Measurements from ENCODE around the gene MGAT5B. TPM values are rescaled to one million over a fixed set of nuclear protein-coding genes. Genes with fewer than 3 reads are reported as not detected.

Gene MGAT5B
- total RNA-seq, 4 donors from 2014 or later = 0.78 to 1.5 (median 0.96) TPM

DNA sequence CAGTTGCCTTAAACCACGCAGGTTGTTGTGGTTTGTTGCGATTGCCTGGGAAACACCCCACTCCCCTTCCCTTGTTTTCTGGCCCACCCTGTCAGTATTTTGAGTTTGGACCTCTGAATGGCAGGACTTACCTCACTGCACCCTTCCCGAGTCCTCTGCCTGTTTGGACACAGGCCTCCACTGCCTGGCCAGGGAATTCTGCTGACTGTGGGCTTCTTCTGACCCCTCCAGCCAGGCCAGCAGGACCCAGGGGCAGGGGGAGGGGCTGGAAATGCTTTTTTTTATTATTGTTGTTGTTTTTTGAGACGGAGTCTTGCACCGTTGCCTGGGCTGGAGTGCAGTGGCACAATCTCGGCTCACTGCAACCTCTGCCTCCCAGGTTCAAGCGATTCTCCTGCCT lies 4.2 kb upstream of the MGAT5B start:
- TF ChIP-seq POLR2A (IDR thresholded peaks at IDR 0.05) (no peak), EP300 (IDR thresholded peaks at IDR 0.05) (no peak)
- TF ChIP-seq, protein P1, sequence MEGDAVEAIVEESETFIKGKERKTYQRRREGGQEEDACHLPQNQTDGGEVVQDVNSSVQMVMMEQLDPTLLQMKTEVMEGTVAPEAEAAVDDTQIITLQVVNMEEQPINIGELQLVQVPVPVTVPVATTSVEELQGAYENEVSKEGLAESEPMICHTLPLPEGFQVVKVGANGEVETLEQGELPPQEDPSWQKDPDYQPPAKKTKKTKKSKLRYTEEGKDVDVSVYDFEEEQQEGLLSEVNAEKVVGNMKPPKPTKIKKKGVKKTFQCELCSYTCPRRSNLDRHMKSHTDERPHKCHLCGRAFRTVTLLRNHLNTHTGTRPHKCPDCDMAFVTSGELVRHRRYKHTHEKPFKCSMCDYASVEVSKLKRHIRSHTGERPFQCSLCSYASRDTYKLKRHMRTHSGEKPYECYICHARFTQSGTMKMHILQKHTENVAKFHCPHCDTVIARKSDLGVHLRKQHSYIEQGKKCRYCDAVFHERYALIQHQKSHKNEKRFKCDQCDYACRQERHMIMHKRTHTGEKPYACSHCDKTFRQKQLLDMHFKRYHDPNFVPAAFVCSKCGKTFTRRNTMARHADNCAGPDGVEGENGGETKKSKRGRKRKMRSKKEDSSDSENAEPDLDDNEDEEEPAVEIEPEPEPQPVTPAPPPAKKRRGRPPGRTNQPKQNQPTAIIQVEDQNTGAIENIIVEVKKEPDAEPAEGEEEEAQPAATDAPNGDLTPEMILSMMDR (IDR thresholded peaks at IDR 0.05) = no peak
- H3K9me3 ChIP-seq = no peaks in the 10 kb centered on the region
- no peaks in the 10 kb centered on the region for H3K36me3 ChIP-seq
- peaks cover 0 to 24% of the 10 kb centered on the region in 2 donors for H3K27me3 ChIP-seq
- no peak overlapping the region for H3K27ac ChIP-seq
- no peak overlapping the region for H3K4me3 ChIP-seq
- peaks cover 0 to 12% (median 1%) of the 10 kb centered on the region in 4 donors for H3K4me1 ChIP-seq
- DNase-seq (ENCODE audit: low spot score in 2 of 2) = no peak
- WGBS, 2 donors = 66 to 69% methylated on average over 7 of the region's 7 CpGs

DNA sequence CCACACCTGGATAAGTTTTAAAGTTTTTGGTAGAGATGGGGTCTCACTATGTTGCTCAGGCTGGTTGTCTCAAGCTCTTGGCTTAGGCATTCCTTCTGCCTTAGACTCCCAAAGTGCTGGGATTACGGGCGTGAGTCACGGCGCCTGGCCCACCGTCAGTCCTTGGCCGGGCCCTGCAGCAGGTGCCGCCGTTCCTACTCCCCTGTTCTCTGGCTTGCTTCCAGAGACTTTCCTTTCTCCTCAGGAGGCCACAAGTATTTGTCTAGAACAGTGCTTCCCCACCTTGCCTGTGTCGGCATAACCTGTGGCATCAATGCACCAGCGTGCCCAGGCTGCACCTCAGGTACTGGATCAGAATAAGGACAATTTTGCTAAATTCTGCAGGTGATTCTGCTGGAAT lies 3.0 kb upstream of the MGAT5B start:
- H3K27me3 ChIP-seq = peaks cover 0 to 35% of the 10 kb centered on the region in 2 donors
- WGBS, 2 donors = 91 to 98% methylated on average over 10 of the region's 10 CpGs
- TF ChIP-seq EP300 (IDR thresholded peaks at IDR 0.05) = no peak
- TF ChIP-seq POLR2A (IDR thresholded peaks at IDR 0.05) = no peak
- TF ChIP-seq, protein P1 (IDR thresholded peaks at IDR 0.05) = no peak

DNA sequence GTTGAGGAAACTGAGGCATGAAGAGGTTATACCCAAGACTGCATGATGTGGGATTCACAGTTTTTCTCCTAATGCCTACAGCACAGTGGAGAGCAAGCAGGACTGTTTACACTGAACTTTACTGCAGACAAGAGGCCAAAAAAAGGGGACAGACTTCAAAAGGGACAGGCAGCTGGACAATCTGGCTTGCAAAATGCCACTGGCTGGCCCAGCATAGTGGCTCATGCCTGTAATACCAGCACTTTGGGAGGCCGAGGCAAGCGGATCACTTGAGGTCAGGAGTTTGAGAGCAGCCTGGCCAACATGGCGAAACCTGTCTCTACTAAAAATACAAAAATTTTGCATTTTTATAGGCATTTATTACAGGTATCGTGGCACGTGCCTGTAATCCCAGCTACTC lies 2.0 kb upstream of the MGAT5B start:
- Histone ChIP-seq H3K4me3 (no peak overlapping the region), H3K9me3 (no peaks in the 10 kb centered on the region), H3K27ac (no peak overlapping the region), H3K4me1 (peaks cover 0 to 24% (median 7%) of the 10 kb centered on the region in 4 donors), H3K36me3 (no peaks in the 10 kb centered on the region), H3K27me3 (peaks cover 0 to 45% of the 10 kb centered on the region in 2 donors)
- TF ChIP-seq, protein P1 (IDR thresholded peaks at IDR 0.05) = no peak
- TF ChIP-seq POLR2A (IDR thresholded peaks at IDR 0.05) (no peak), EP300 (IDR thresholded peaks at IDR 0.05) (no peak)
- no peak for DNase-seq (ENCODE audit: low spot score in 2 of 2)
- 79 to 97% methylated on average over 5 of the region's 5 CpGs for WGBS, 2 donors

More for the DNA sequence above, 3.0 kb upstream of the MGAT5B start:
- H3K9me3 ChIP-seq = no peaks in the 10 kb centered on the region
- H3K4me1 ChIP-seq = peaks cover 0 to 24% (median 7%) of the 10 kb centered on the region in 4 donors
- no peak overlapping the region for H3K27ac ChIP-seq
- no peak overlapping the region for H3K4me3 ChIP-seq
- DNase-seq (ENCODE audit: low spot score in 2 of 2) = no peak
- no peaks in the 10 kb centered on the region for H3K36me3 ChIP-seq

DNA sequence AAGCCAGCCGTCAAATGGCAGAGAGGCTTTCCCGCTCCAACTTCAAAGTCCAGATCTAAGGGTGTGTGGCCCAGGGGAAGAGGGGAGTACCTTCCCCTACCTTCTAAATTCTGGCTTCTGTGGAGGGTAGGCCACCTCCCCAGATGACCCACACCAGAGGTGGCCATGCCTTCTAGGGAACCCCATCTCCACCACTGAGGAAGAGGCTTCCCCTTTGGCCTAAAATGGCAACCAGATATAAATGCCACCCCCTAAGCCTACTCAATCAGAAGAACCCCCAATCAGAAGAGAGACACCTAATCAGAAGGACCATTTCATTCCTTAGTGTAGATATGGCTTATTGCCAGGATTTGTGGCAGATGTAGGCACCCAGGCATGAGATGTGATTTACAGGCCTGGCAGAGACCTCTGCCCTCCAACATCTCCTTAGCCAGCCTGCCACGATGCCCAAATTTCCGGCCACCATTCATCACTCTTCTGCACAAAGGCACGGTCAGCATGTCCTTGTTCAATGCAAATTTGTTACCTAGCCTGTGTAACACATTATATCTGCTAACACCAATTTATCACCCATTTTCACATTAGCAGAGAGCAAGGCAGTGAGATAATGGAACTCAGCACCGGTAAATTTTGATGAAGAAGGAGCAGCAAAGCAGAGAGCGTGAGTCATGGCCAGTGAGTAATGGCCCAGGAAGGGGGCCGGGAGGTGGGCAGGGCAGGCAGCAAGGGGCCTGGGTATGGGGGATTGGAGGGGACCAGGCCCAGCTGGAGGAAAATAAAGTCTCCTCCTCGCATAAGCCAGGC lies 1.2 kb upstream of the MGAT5B start:
- Histone ChIP-seq H3K4me3 (no peak overlapping the region), H3K4me1 (peaks cover 0 to 24% (median 7%) of the 10 kb centered on the region in 4 donors), H3K9me3 (no peaks in the 10 kb centered on the region), H3K27me3 (peaks cover 0 to 47% of the 10 kb centered on the region in 2 donors), H3K27ac (no peak overlapping the region), H3K36me3 (no peaks in the 10 kb centered on the region)
- WGBS, 2 donors = 75 to 79% methylated on average over 9 of the region's 9 CpGs
- TF ChIP-seq, protein P1 (IDR thresholded peaks at IDR 0.05) = no peak
- TF ChIP-seq EP300 (IDR thresholded peaks at IDR 0.05) (no peak), POLR2A (IDR thresholded peaks at IDR 0.05) (no peak)
- DNase-seq (ENCODE audit: low spot score in 2 of 2) = no peak

DNA sequence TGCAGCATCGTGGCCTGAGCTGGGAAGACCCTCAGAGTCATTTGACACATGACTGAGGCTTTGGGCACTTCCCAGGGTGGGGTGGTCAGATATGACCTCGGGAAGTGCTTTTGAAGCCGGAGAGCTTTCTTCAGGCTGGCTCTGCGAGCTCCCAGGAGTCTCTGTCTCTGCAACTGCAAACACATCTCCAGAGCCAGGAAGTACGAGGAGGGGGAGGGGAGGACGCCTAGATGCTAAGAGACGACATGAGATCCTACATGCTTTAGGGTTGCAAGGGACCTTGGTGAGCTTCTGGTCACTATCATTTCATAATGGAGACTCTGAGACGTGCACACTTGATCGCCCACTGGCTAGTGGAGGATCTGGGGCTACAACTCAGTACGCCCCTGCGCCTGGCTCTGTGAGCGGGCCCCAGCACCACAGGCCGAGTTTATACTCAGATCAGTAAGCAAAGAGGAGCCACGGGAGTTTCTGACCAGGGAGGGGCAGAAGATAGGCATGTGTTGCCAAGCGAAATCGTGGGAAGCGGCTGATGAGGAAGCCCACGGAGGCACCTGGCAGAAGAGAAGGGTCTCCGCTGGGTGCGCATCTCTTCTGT lies 527 bp upstream of the MGAT5B start:
- Histone ChIP-seq H3K9me3 (no peaks in the 10 kb centered on the region), H3K27me3 (peaks cover 0 to 47% of the 10 kb centered on the region in 2 donors), H3K36me3 (no peaks in the 10 kb centered on the region), H3K4me3 (peak overlapping the region in 1 of 4 donors; percentile 52), H3K4me1 (peaks cover 0 to 24% (median 7%) of the 10 kb centered on the region in 4 donors), H3K27ac (no peak overlapping the region)
- DNase-seq (ENCODE audit: low spot score in 2 of 2) = no peak
- TF ChIP-seq, protein P1 (IDR thresholded peaks at IDR 0.05) = no peak
- TF ChIP-seq EP300 (IDR thresholded peaks at IDR 0.05) (no peak), POLR2A (IDR thresholded peaks at IDR 0.05) (no peak)
- 27 to 30% methylated on average over 19 to 20 of the region's 20 CpGs for WGBS, 2 donors

Data from tibial nerve (tissue), 4 donors.